HCT116 (cell line): ENCODE results near the gene ATL1. TPM values are rescaled to one million over a fixed set of nuclear protein-coding genes. Genes with fewer than 3 reads are reported as not detected.

Source experiments
- ATF3 ChIP-seq: IDR thresholded peaks from 2 replicates; pipeline ENCODE4 v1.6.1; 2012
- CEBPB ChIP-seq: IDR thresholded peaks from 2 replicates; pipeline ENCODE4 v1.6.1; 2012; ENCODE audit warnings: low read depth
- CTCF ChIP-seq, 3 experiments: fragments of 200-600 bp in 1 of 3; sonication (generic) in 1 of 3; IDR thresholded peaks in 2 of 3; conservative IDR thresholded peaks in 1 of 3; 2 replicates each; pipeline ENCODE4 v1.5.1; 2012 to 2017; ENCODE audit warnings: low read depth in 2 of 3, low read length in 2 of 3, antibody characterized with exemption in 1 of 3, borderline replicate concordance in 1 of 3, control low read depth in 1 of 3, mild to moderate bottlenecking in 1 of 3, mixed read lengths in 1 of 3, mixed run types in 1 of 3, moderate library complexity in 1 of 3; ENCODE audit not compliant: insufficient read depth in 1 of 3
- SRF ChIP-seq: IDR thresholded peaks from 2 replicates; pipeline ENCODE4 v1.6.1; 2012; ENCODE audit warnings: low read depth
- ZNF274 ChIP-seq: fragments of 200-500 bp; sonication (Bioruptor generic); IDR thresholded peaks from 2 replicates; pipeline ENCODE4 v1.6.1; 2014; ENCODE audit warnings: mild to moderate bottlenecking, low read depth, low read length, inconsistent platforms
- total RNA-seq: library from RNA; stranded (reverse); gene quantifications from one replicate; pipeline ENCODE4 v1.2.1, GENCODE V29; 2021; ENCODE audit not compliant: unreplicated experiment
- TF ChIP-seq, protein P1 (sequence below): IDR thresholded peaks from 2 replicates; pipeline ENCODE4 v1.6.1; 2012; ENCODE audit warnings: low read depth
- TF ChIP-seq, protein P2 (sequence below): IDR thresholded peaks from 2 replicates; pipeline ENCODE4 v1.6.1; 2012

ATL1 gene
- total RNA-seq, 1 experiment from 2014 or later, result 1.4 TPM

DNA sequence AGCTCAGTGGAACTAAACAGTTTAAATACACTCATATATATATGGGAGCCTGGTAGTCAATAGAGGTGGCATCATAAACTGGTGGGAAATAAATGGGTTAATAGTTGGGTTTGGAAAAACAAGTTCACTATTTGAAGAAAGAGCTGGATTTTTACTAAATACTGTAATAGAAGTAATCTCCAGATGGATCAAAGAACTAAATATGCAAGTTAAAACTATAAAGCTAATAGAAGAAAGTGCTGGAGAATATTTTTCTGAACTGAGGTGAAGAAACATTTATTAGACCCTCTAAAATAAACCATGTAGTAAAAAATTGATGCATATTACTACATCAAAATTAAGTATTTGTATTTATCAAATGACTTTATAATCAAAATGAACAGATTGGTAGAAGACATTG is 38.8 kb downstream of the ATL1 start (continued):
- TF ChIP-seq, protein P1, sequence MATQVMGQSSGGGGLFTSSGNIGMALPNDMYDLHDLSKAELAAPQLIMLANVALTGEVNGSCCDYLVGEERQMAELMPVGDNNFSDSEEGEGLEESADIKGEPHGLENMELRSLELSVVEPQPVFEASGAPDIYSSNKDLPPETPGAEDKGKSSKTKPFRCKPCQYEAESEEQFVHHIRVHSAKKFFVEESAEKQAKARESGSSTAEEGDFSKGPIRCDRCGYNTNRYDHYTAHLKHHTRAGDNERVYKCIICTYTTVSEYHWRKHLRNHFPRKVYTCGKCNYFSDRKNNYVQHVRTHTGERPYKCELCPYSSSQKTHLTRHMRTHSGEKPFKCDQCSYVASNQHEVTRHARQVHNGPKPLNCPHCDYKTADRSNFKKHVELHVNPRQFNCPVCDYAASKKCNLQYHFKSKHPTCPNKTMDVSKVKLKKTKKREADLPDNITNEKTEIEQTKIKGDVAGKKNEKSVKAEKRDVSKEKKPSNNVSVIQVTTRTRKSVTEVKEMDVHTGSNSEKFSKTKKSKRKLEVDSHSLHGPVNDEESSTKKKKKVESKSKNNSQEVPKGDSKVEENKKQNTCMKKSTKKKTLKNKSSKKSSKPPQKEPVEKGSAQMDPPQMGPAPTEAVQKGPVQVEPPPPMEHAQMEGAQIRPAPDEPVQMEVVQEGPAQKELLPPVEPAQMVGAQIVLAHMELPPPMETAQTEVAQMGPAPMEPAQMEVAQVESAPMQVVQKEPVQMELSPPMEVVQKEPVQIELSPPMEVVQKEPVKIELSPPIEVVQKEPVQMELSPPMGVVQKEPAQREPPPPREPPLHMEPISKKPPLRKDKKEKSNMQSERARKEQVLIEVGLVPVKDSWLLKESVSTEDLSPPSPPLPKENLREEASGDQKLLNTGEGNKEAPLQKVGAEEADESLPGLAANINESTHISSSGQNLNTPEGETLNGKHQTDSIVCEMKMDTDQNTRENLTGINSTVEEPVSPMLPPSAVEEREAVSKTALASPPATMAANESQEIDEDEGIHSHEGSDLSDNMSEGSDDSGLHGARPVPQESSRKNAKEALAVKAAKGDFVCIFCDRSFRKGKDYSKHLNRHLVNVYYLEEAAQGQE, result no peak
- TF ChIP-seq, protein P2, sequence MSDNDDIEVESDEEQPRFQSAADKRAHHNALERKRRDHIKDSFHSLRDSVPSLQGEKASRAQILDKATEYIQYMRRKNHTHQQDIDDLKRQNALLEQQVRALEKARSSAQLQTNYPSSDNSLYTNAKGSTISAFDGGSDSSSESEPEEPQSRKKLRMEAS, result no peak
- TF ChIP-seq ZNF274 (no peak), CTCF (IDR thresholded peaks at IDR 0.05 in 2 of 3, conservative IDR thresholded peaks at IDR 0.05 in 1 of 3; ENCODE audit: borderline replicate concordance in 1 of 3, insufficient read depth in 1 of 3, low read depth in 2 of 3, low read length in 2 of 3) (no peak), ATF3 (no peak), SRF (no peak), CEBPB (no peak)
